Measurements from ENCODE around the gene SPDYC. TPM values are rescaled to one million over a fixed set of nuclear protein-coding genes. Genes with fewer than 3 reads are reported as not detected.

SPDYC gene
- total and polyA plus RNA-seq, 9 of the 15 experiments (the other 6 are each of a cell fraction or from before 2014, with no cell fraction given), result 4.4 to 18.8 (median 9.2) TPM

DNA sequence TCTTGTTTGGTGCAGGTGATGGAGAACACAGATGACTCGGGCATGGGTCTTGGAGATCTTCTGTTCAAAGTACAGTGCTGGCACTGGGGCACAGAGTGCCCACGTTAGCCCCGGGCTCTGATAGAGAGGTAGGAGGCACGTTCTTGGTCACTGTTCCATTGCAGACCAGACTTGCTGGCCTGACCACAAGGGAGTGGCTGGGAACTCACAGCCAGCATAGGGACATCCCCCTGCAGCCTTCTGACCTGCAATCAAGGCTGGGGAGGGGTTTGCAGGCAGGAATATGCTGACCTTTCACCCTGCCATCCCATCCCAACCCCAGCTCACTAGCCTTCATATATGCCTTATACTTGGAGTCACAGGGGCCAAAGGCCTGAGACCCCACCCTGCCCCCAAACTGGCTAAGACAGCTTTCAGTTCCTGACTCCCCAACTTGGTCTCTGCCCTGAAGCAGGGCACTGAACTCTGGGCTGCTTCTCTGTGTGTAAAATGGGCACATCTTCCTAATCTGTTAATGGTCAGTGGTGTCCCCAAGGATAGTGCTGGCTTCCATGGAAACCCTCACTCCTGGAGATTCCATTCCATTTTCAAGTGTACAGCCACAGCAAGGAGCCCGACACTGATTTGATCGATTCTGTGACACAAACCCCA is 43.3 kb upstream of the SPDYC start (continued):
- TF ChIP-seq POLR2B (IDR thresholded peaks at IDR 0.05; ENCODE audit: low read depth, partially characterized antibody) (peak; percentile 29), HOXB6 (CRISPR knock-in tag; IDR thresholded peaks at IDR 0.05; ENCODE audit: borderline replicate concordance) (no peak), SIN3A (IDR thresholded peaks at IDR 0.05; ENCODE audit: borderline replicate concordance in 2 of 2, control insufficient read depth in 1 of 2, low read depth in 2 of 2, low read length in 2 of 2) (no peak), KDM5B (IDR thresholded peaks at IDR 0.05; ENCODE audit: insufficient replicate concordance, low read depth, low read length) (peak; percentile 27), FOS (IDR thresholded peaks at IDR 0.05; ENCODE audit: extremely low read depth, insufficient read length) (no peak), TBL1XR1 (IDR thresholded peaks at IDR 0.05; ENCODE audit: low read length in 2 of 2) (no peak), POLR2G (IDR thresholded peaks at IDR 0.05; ENCODE audit: low read depth, low read length) (peak; percentile 54; the same call in 1 of the 2 replicates), ZNF696 (CRISPR knock-in tag; conservative IDR thresholded peaks at IDR 0.05) (no peak), ZNF316 (IDR thresholded peaks at IDR 0.05) (peak; percentile 26; the same call in 1 of the 2 replicates), SNIP1 (IDR thresholded peaks at IDR 0.05; ENCODE audit: low read depth) (no peak), ZNF23 (CRISPR knock-in tag; IDR thresholded peaks at IDR 0.05) (no peak), NFRKB (IDR thresholded peaks at IDR 0.05; ENCODE audit: low read depth) (no peak), PML (IDR thresholded peaks at IDR 0.05; ENCODE audit: low read length) (peak; percentile 27; the same call in 1 of the 2 replicates), RBFOX2 (IDR thresholded peaks at IDR 0.05; ENCODE audit: low read depth, low read length) (peak; percentile 57; the same call in 1 of the 2 replicates), SUPT5H (IDR thresholded peaks at IDR 0.05) (peak; percentile 56), HMG20A (CRISPR knock-in tag; conservative IDR thresholded peaks at IDR 0.05) (no peak), DIDO1 (tag; IDR thresholded peaks at IDR 0.05; ENCODE audit: low read depth) (no peak), ETV1 (tag; conservative IDR thresholded peaks at IDR 0.05; ENCODE audit: low read depth) (no peak), ZNF124 (CRISPR knock-in tag; IDR thresholded peaks at IDR 0.05) (no peak), CBFA2T3 (IDR thresholded peaks at IDR 0.05) (no peak), ILK (tag; IDR thresholded peaks at IDR 0.05; ENCODE audit: borderline replicate concordance, low read depth) (no peak)
- TF ChIP-seq, protein P1, sequence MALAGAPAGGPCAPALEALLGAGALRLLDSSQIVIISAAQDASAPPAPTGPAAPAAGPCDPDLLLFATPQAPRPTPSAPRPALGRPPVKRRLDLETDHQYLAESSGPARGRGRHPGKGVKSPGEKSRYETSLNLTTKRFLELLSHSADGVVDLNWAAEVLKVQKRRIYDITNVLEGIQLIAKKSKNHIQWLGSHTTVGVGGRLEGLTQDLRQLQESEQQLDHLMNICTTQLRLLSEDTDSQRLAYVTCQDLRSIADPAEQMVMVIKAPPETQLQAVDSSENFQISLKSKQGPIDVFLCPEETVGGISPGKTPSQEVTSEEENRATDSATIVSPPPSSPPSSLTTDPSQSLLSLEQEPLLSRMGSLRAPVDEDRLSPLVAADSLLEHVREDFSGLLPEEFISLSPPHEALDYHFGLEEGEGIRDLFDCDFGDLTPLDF (CRISPR knock-in tag; IDR thresholded peaks at IDR 0.05), result no peak
